SK-N-SH treated with all-trans-retinoic acid at 6 μM for 48 hours (cell line): Measurements from ENCODE around the gene RBM44.

Experiments
- ATAC-seq: fragments of 200-7000 bp; cut with Tn5 transposase; 3 replicates; pipeline ENCODE4 v1.9.1; 2020; ENCODE audit warnings: mild to moderate bottlenecking, moderate library complexity
- ARNTL ChIP-seq: fragments of 450-650 bp; formaldehyde crosslinking; IDR thresholded peaks from 2 replicates; pipeline ENCODE4 v1.5.0; 2020; ENCODE audit warnings: low read depth, mild to moderate bottlenecking, moderate library complexity, borderline replicate concordance
- BACH2 ChIP-seq: fragments of 250-450 bp; sonication (Bioruptor Pico); IDR thresholded peaks from 2 replicates; pipeline ENCODE4 v1.9.0; 2021; ENCODE audit warnings: mild to moderate bottlenecking, borderline replicate concordance
- CSDC2 ChIP-seq: fragments of 250-450 bp; sonication (Bioruptor Pico); IDR thresholded peaks from 2 replicates; pipeline ENCODE4 v1.5.0; 2020; ENCODE audit warnings: mild to moderate bottlenecking, moderate library complexity
- ESRRG ChIP-seq: fragments of 250-450 bp; sonication (Bioruptor Pico); IDR thresholded peaks from 2 replicates; pipeline ENCODE4 v1.6.1; 2021; ENCODE audit warnings: mild to moderate bottlenecking
- GLIS3 ChIP-seq: fragments of 250-450 bp; sonication (Bioruptor Pico); IDR thresholded peaks from 2 replicates; pipeline ENCODE4 v1.5.0; 2020; ENCODE audit warnings: mild to moderate bottlenecking, moderate library complexity
- ISL1 ChIP-seq: fragments of 250-450 bp; sonication (Bioruptor Pico); IDR thresholded peaks from 2 replicates; pipeline ENCODE4 v2.1.2; 2022; ENCODE audit warnings: mild to moderate bottlenecking, moderate library complexity
- OSR1 ChIP-seq: fragments of 250-450 bp; sonication (Bioruptor Pico); IDR thresholded peaks from 2 replicates; pipeline ENCODE4 v1.8.0; 2022; ENCODE audit warnings: moderate library complexity, mild to moderate bottlenecking, inconsistent platforms
- RARB ChIP-seq: fragments of 250-450 bp; sonication (Bioruptor Pico); IDR thresholded peaks from 2 replicates; pipeline ENCODE4 v1.8.0; 2021; ENCODE audit warnings: mild to moderate bottlenecking, moderate library complexity
- SNAI2 ChIP-seq: fragments of 250-450 bp; sonication (Bioruptor Pico); IDR thresholded peaks from 2 replicates; pipeline ENCODE4 v1.5.0; 2020; ENCODE audit warnings: mild to moderate bottlenecking, moderate library complexity
- TCF4 ChIP-seq: fragments of 250-450 bp; sonication (Bioruptor Pico); IDR thresholded peaks from 2 replicates; pipeline ENCODE4 v1.8.0; 2021; ENCODE audit warnings: mild to moderate bottlenecking, moderate library complexity, borderline replicate concordance
- TOX ChIP-seq: fragments of 250-450 bp; sonication (Bioruptor Pico); IDR thresholded peaks from 2 replicates; pipeline ENCODE4 v1.8.0; 2021; ENCODE audit warnings: mild to moderate bottlenecking, moderate library complexity, borderline replicate concordance
- ZC3H10 ChIP-seq: fragments of 250-450 bp; sonication (Bioruptor Pico); IDR thresholded peaks from 2 replicates; pipeline ENCODE4 v1.5.1; 2021; ENCODE audit warnings: mild to moderate bottlenecking, moderate library complexity
- ZFP3 ChIP-seq: fragments of 250-450 bp; sonication (Bioruptor Pico); IDR thresholded peaks from 2 replicates; pipeline ENCODE4 v1.5.0; 2020; ENCODE audit warnings: mild to moderate bottlenecking, moderate library complexity
- ZFP30 ChIP-seq: fragments of 450-650 bp; formaldehyde crosslinking; IDR thresholded peaks from 2 replicates; pipeline ENCODE4 v1.5.0; 2022; ENCODE audit warnings: mild to moderate bottlenecking, moderate library complexity
- ZNF565 ChIP-seq: fragments of 450-650 bp; formaldehyde crosslinking; conservative IDR thresholded peaks from 2 replicates; pipeline ENCODE4 v1.5.0; 2020; ENCODE audit warnings: low read depth, mild to moderate bottlenecking, moderate library complexity
- ZNF70 ChIP-seq: fragments of 450-650 bp; formaldehyde crosslinking; IDR thresholded peaks from 2 replicates; pipeline ENCODE4 v1.5.0; 2020; ENCODE audit warnings: mild to moderate bottlenecking, moderate library complexity
- ZNF8 ChIP-seq: fragments of 450-650 bp; formaldehyde crosslinking; IDR thresholded peaks from 2 replicates; pipeline ENCODE4 v1.5.0; 2020; ENCODE audit warnings: mild to moderate bottlenecking, moderate library complexity
- TF ChIP-seq, protein P1 (sequence below): fragments of 250-450 bp; sonication (Bioruptor Pico); IDR thresholded peaks from 2 replicates; pipeline ENCODE4 v1.5.1; 2020; ENCODE audit warnings: low read depth, mild to moderate bottlenecking, moderate library complexity
- TF ChIP-seq, protein P2 (sequence below): fragments of 250-450 bp; sonication (Bioruptor Pico); IDR thresholded peaks from 2 replicates; pipeline ENCODE4 v1.5.1; 2021; ENCODE audit warnings: mild to moderate bottlenecking, moderate library complexity
- TF ChIP-seq, protein P3 (sequence below): fragments of 250-450 bp; sonication (Bioruptor Pico); IDR thresholded peaks from 2 replicates; pipeline ENCODE4 v1.8.0; 2020; ENCODE audit warnings: mild to moderate bottlenecking, moderate library complexity, borderline replicate concordance

Gene RBM44

DNA sequence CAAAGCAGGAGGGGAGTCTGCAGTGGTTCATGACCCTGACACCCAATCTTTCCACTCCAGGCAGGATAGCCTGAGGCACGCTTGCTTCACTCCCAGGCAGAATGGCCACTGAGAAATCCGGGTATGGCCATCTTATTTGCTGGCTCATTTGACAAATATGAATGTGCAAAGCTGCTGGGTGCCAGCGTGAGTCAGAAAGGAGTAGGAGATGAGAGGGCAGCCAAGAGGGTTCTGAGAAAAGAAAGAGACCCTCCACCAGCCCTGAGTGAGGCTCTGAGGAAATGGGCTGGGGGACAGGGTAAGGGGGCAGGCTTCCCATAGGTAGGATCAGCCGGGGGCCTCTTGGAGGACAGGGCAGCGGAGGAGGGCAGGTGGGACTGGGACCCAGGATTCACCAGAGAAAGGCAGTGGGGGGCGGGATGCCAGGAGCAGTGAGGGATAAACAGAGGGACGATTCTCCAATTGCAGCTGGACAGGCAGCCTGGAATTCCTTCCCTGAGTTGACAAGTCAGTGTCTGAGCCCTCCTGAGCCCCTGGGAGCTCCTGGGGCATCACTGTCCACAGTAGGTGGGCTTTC lies 76.1 kb downstream of the RBM44 start:
- no peak for TF ChIP-seq ZNF565 (CRISPR knock-in tag)
- no peak for TF ChIP-seq CSDC2
- no peak for TF ChIP-seq ISL1 (CRISPR knock-in tag)
- no peak for TF ChIP-seq ZC3H10 (CRISPR knock-in tag)
- TF ChIP-seq ARNTL (CRISPR knock-in tag): no peak
- no peak for TF ChIP-seq ESRRG
- TF ChIP-seq, protein P1, sequence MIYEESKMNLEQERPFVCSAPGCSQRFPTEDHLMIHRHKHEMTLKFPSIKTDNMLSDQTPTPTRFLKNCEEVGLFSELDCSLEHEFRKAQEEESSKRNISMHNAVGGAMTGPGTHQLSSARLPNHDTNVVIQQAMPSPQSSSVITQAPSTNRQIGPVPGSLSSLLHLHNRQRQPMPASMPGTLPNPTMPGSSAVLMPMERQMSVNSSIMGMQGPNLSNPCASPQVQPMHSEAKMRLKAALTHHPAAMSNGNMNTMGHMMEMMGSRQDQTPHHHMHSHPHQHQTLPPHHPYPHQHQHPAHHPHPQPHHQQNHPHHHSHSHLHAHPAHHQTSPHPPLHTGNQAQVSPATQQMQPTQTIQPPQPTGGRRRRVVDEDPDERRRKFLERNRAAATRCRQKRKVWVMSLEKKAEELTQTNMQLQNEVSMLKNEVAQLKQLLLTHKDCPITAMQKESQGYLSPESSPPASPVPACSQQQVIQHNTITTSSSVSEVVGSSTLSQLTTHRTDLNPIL (CRISPR knock-in tag): no peak
- peak; percentile 82 for ATAC-seq

DNA sequence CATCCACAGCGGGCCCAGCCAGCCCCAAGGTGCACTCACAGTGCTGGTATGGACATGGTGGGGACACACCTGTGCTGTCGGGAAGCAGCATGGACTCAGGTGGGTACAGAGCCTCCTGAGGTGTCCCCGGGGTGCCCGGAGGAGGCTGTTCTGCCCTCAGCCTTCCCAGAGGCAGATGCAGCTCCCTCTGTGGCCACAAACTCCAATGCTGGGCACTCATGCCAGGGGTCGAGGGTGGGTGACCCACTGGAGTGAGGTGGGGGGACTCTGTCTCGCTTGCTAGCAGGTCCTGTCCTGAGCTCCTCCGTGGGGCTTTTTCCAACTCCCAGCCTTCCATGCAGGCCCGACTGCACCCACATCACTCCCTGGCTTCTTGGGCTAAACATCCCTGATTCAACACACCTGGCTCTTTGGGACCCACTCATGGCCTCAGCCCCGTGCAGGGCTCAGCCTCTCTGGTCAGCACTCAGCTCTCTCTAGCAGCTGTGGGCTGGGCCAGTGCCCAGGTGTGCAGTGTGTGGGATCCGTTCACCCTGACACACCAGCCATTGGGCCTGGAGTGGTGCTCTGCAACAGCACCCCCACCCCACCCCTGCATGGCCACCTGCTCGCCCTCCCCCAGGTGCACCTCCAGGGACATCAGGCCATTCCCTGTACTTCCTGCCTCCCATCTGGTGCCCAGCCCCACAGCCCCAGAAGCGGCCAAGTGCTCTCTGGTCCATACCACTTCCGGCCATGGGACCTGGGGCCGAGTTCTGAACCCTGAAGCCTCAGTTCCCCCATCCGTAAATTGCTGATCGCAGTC lies 76.9 kb downstream of the RBM44 start:
- TF ChIP-seq, protein P2, sequence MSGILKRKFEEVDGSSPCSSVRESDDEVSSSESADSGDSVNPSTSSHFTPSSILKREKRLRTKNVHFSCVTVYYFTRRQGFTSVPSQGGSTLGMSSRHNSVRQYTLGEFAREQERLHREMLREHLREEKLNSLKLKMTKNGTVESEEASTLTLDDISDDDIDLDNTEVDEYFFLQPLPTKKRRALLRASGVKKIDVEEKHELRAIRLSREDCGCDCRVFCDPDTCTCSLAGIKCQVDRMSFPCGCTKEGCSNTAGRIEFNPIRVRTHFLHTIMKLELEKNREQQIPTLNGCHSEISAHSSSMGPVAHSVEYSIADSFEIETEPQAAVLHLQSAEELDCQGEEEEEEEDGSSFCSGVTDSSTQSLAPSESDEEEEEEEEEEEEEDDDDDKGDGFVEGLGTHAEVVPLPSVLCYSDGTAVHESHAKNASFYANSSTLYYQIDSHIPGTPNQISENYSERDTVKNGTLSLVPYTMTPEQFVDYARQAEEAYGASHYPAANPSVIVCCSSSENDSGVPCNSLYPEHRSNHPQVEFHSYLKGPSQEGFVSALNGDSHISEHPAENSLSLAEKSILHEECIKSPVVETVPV: no peak
- no peak for TF ChIP-seq TOX (CRISPR knock-in tag)
- TF ChIP-seq ZFP3 (CRISPR knock-in tag): no peak
- no peak for TF ChIP-seq ESRRG
- TF ChIP-seq, protein P3, sequence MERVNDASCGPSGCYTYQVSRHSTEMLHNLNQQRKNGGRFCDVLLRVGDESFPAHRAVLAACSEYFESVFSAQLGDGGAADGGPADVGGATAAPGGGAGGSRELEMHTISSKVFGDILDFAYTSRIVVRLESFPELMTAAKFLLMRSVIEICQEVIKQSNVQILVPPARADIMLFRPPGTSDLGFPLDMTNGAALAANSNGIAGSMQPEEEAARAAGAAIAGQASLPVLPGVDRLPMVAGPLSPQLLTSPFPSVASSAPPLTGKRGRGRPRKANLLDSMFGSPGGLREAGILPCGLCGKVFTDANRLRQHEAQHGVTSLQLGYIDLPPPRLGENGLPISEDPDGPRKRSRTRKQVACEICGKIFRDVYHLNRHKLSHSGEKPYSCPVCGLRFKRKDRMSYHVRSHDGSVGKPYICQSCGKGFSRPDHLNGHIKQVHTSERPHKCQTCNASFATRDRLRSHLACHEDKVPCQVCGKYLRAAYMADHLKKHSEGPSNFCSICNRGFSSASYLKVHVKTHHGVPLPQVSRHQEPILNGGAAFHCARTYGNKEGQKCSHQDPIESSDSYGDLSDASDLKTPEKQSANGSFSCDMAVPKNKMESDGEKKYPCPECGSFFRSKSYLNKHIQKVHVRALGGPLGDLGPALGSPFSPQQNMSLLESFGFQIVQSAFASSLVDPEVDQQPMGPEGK (CRISPR knock-in tag): no peak
- TF ChIP-seq ZNF70: no peak
- no peak for TF ChIP-seq SNAI2 (CRISPR knock-in tag)
- TF ChIP-seq CSDC2: no peak
- TF ChIP-seq BACH2 (CRISPR knock-in tag): no peak
- TF ChIP-seq OSR1 (CRISPR knock-in tag): no peak
- no peak for TF ChIP-seq ZFP30
- TF ChIP-seq ZC3H10 (CRISPR knock-in tag): no peak
- TF ChIP-seq ARNTL (CRISPR knock-in tag): no peak
- no peak for TF ChIP-seq ZNF565 (CRISPR knock-in tag)
- TF ChIP-seq ZNF8 (CRISPR knock-in tag): no peak
- ATAC-seq: no peak

DNA sequence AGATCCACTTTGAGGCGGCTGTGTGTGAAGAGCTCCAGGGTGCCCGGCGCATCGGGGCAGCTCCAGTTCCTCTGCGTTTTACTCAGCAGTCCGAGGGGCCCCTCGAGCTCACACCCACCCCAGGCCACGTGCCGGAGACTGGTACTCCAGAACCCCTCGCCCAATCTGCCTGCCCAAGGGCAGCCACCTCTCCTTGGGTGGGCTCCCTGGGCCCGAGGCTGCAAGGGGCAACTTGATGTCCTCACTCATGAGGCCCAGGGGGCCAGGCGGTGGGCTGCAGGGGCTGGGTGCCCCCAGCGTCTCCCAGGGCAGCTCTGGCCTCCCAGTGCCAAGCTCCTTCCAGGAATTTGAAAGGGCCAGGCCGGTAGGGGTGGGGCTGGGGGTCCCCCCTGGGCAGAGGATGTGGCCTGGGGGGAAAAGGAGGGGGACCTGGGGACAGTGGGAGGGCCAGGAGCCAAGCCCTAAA lies 77.5 kb downstream of the RBM44 start:
- TF ChIP-seq GLIS3 (CRISPR knock-in tag) (no peak), ZC3H10 (CRISPR knock-in tag) (no peak), TOX (CRISPR knock-in tag) (no peak), ESRRG (no peak), ZNF70 (no peak), TCF4 (no peak), RARB (CRISPR knock-in tag) (no peak), ZNF565 (CRISPR knock-in tag) (no peak), ZFP30 (no peak), BACH2 (CRISPR knock-in tag) (no peak), ZFP3 (CRISPR knock-in tag) (no peak)
- TF ChIP-seq, protein P3 (CRISPR knock-in tag): no peak
- TF ChIP-seq, protein P2: no peak
- TF ChIP-seq, protein P1 (CRISPR knock-in tag): no peak
- no peak for ATAC-seq
